GM23338 (cell line): ENCODE results near the gene ETNPPL. TPM values are rescaled to one million over a fixed set of nuclear protein-coding genes. Genes with fewer than 3 reads are reported as not detected.

Experiments
- ATAC-seq: fragments of 200-7000 bp; cut with Tn5 transposase; 3 replicates; pipeline ENCODE4 v1.9.1; 2020
- DNase-seq: peaks from one replicate; pipeline ENCODE4 v3.0.0-alpha.2; 2015; ENCODE audit warnings: low spot score
- H2AFZ ChIP-seq: fragments of 200-600 bp; sonication (generic); 2 replicates; pipeline ENCODE4 v1.8.0; 2016; ENCODE audit warnings: antibody characterized with exemption, mild to moderate bottlenecking, moderate library complexity
- H3F3A ChIP-seq: fragments of 200-600 bp; sonication (generic); replicated peaks from 2 replicates; pipeline ENCODE4 v1.8.0; 2017; ENCODE audit warnings: antibody characterized with exemption, mixed run types, low read depth
- H3K27ac ChIP-seq: fragments of 200-600 bp; sonication (generic); 2 replicates; pipeline ENCODE4 v1.6.1; 2016; ENCODE audit warnings: low read depth
- H3K27me3 ChIP-seq: fragments of 200-600 bp; sonication (generic); 2 replicates; pipeline ENCODE4 v1.8.0; 2016; ENCODE audit warnings: mild to moderate bottlenecking, mixed run types, moderate library complexity; ENCODE audit not compliant: insufficient read depth
- H3K36me3 ChIP-seq: fragments of 200-600 bp; sonication (generic); 2 replicates; pipeline ENCODE4 v1.8.0; 2016; ENCODE audit warnings: mild to moderate bottlenecking; ENCODE audit not compliant: insufficient read depth
- H3K4me1 ChIP-seq: fragments of 200-600 bp; sonication (generic); 2 replicates; pipeline ENCODE4 v1.8.0; 2016; ENCODE audit warnings: mild to moderate bottlenecking, moderate library complexity; ENCODE audit not compliant: insufficient read depth
- H3K4me2 ChIP-seq: fragments of 200-600 bp; sonication (generic); 2 replicates; pipeline ENCODE4 v1.7.1; 2017; ENCODE audit warnings: mixed run types
- H3K4me3 ChIP-seq: fragments of 200-600 bp; sonication (generic); 2 replicates; pipeline ENCODE4 v1.6.1; 2016; ENCODE audit warnings: mixed run types
- H3K79me2 ChIP-seq: fragments of 200-600 bp; sonication (generic); replicated peaks from 2 replicates; pipeline ENCODE4 v1.8.0; 2017; ENCODE audit warnings: mild to moderate bottlenecking; ENCODE audit not compliant: insufficient read depth
- H3K9me2 ChIP-seq: fragments of 200-600 bp; sonication (generic); 2 replicates; pipeline ENCODE4 v1.8.0; 2017; ENCODE audit not compliant: insufficient read depth
- H4K20me1 ChIP-seq: fragments of 200-600 bp; sonication (generic); replicated peaks from 2 replicates; pipeline ENCODE4 v1.8.0; 2017; ENCODE audit warnings: mild to moderate bottlenecking; ENCODE audit not compliant: insufficient read depth
- H3K27ac Mint-ChIP-seq: 2 replicates; pipeline ENCODE4 v1.8.0; 2020; ENCODE audit warnings: inconsistent platforms, mild to moderate bottlenecking, moderate library complexity, mixed read lengths
- H3K27me3 Mint-ChIP-seq: 3 replicates; pipeline ENCODE4 v1.8.0; 2022; ENCODE audit warnings: low read depth, mild to moderate bottlenecking, moderate library complexity, mixed read lengths, inconsistent platforms; ENCODE audit not compliant: insufficient read depth, poor library complexity
- H3K36me3 Mint-ChIP-seq: 3 replicates; pipeline ENCODE4 v1.8.0; 2021; ENCODE audit warnings: low read depth, mild to moderate bottlenecking, inconsistent platforms, moderate library complexity, mixed read lengths
- H3K4me1 Mint-ChIP-seq: 3 replicates; pipeline ENCODE4 v1.8.0; 2020; ENCODE audit warnings: mild to moderate bottlenecking, inconsistent platforms, mixed read lengths
- H3K4me3 Mint-ChIP-seq: 3 replicates; pipeline ENCODE4 v1.8.0; 2021; ENCODE audit warnings: moderate library complexity, mild to moderate bottlenecking, inconsistent platforms, mixed read lengths
- H3K9me3 Mint-ChIP-seq: 3 replicates; pipeline ENCODE4 v1.8.0; 2020; ENCODE audit warnings: moderate library complexity, mild to moderate bottlenecking, inconsistent platforms, mixed read lengths
- EZH2 ChIP-seq: fragments of 200-600 bp; sonication (generic); IDR thresholded peaks from one replicate; pipeline ENCODE4 v1.8.0; 2017; ENCODE audit warnings: antibody characterized with exemption, mild to moderate bottlenecking, low read depth; ENCODE audit not compliant: unreplicated experiment
- EZH2phosphoT487 ChIP-seq: fragments of 200-600 bp; sonication (generic); IDR thresholded peaks from one replicate; pipeline ENCODE4 v1.8.1; 2018; ENCODE audit warnings: antibody characterized with exemption; ENCODE audit not compliant: unreplicated experiment
- NANOG ChIP-seq: IDR thresholded peaks from 2 replicates; pipeline ENCODE4 v1.6.1; 2016; ENCODE audit warnings: antibody characterized with exemption, borderline replicate concordance
- POLR2AphosphoS5 ChIP-seq: IDR thresholded peaks from 2 replicates; pipeline ENCODE4 v1.6.1; 2016; ENCODE audit warnings: antibody characterized with exemption, low read depth
- ZNF331 ChIP-seq: fragments of 250-450 bp; sonication (Bioruptor Pico); IDR thresholded peaks from 2 replicates; pipeline ENCODE4 v1.5.0; 2020; ENCODE audit warnings: low read depth, mild to moderate bottlenecking, moderate library complexity
- polyA plus RNA-seq: library from polyadenylated mRNA; unstranded; fragments of >200 nt; fragmentation: Nextera tagmentation; extraction: Ambion mirVana; gene quantifications from 2 replicates; pipeline ENCODE4 v1.2.1, GENCODE V29; 2016
- total RNA-seq: library from RNA; depleted of rRNA; stranded (reverse); fragments of >200 nt; shearing (Covaris generic); gene quantifications from 2 replicates; pipeline ENCODE4 v1.2.3, GENCODE V29; 2014
- TF ChIP-seq, protein P1 (sequence below), 2 experiments: fragments of 200-600 bp in 1 of 2; sonication (generic) in 1 of 2; conservative IDR thresholded peaks; 2 replicates each; pipeline versions ENCODE4 v1.5.1 to v1.6.1; 2016 to 2017; ENCODE audit warnings: antibody characterized with exemption in 2 of 2, low read depth in 2 of 2, mild to moderate bottlenecking in 2 of 2, moderate library complexity in 1 of 2
- TF ChIP-seq, protein P2 (sequence below): fragments of 250-450 bp; sonication (Bioruptor Pico); IDR thresholded peaks from 2 replicates; pipeline ENCODE4 v1.5.0; 2020; ENCODE audit warnings: mild to moderate bottlenecking, moderate library complexity
- TF ChIP-seq, protein P3 (sequence below): IDR thresholded peaks from 2 replicates; pipeline ENCODE4 v1.6.1; 2016; ENCODE audit warnings: antibody characterized with exemption

The ETNPPL gene
- total and polyA plus RNA-seq, 2 experiments from 2014 or later, result 1.2 to 1.5 TPM

DNA sequence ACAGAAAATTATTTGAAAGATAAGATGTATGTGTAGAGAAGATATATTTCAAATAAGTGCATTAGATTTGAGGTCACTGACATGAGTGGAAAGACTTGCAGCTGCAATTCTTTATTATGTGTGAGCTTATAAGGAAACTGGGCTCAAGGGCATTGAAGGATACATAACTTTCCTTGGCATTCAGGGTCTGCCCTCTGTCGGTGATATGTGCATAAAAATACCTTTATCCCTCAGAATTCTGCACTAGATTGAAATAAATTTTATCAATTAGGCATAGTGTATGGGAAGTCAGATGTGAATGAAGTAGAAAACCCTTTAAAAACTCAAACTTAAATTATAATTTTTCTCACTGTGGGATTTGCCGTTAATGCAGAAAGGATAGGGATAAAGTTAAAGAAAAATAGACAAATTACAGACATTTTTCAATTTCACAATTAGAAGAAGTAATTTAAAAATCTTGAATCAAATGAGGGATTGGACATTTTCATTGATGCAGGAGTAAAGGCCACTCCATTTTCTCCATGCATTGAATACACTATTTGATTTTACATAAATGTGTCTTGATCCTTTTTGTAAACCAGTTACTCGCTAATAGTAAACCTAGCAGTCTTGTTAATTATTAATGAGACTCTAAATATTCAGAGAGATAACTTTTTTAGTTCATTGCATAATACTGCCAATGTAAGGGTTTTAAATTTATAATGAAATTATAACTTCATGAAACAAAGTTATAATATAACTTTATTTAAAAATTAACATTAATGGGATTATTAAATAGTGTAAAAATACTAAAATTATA lies 21.0 kb upstream of the ETNPPL start:
- Histone ChIP-seq H3K9me2 (no peaks in the 10 kb centered on the region), H3K79me2 (no peaks in the 10 kb centered on the region), H2AFZ (no peak overlapping the region), H4K20me1 (no peaks in the 10 kb centered on the region), H3K4me2 (no peak overlapping the region), H3K27me3 (no peaks in the 10 kb centered on the region), H3K4me1 (no peaks in the 10 kb centered on the region), H3K27ac (no peak overlapping the region), H3F3A (no peaks in the 10 kb centered on the region), H3K36me3 (no peaks in the 10 kb centered on the region), H3K4me3 (no peak overlapping the region)
- ATAC-seq, result no peak
- H3K4me1 Mint-ChIP-seq, result peaks cover 9% of the 10 kb centered on the region; the same call in 1 of the 3 replicates
- peaks cover 4% of the 10 kb centered on the region for H3K27me3 Mint-ChIP-seq
- no peaks in the 10 kb centered on the region for H3K36me3 Mint-ChIP-seq
- H3K9me3 Mint-ChIP-seq, result no peaks in the 10 kb centered on the region
- no peak for DNase-seq
- TF ChIP-seq, protein P1, sequence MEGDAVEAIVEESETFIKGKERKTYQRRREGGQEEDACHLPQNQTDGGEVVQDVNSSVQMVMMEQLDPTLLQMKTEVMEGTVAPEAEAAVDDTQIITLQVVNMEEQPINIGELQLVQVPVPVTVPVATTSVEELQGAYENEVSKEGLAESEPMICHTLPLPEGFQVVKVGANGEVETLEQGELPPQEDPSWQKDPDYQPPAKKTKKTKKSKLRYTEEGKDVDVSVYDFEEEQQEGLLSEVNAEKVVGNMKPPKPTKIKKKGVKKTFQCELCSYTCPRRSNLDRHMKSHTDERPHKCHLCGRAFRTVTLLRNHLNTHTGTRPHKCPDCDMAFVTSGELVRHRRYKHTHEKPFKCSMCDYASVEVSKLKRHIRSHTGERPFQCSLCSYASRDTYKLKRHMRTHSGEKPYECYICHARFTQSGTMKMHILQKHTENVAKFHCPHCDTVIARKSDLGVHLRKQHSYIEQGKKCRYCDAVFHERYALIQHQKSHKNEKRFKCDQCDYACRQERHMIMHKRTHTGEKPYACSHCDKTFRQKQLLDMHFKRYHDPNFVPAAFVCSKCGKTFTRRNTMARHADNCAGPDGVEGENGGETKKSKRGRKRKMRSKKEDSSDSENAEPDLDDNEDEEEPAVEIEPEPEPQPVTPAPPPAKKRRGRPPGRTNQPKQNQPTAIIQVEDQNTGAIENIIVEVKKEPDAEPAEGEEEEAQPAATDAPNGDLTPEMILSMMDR (conservative IDR thresholded peaks at IDR 0.05; ENCODE audit: low read depth in 2 of 2), result peak; percentile 19 to 32; a peak in 3 of 4 replicates
- no peak for TF ChIP-seq NANOG
- H3K4me3 Mint-ChIP-seq, result no peak overlapping the region
- no peak overlapping the region for H3K27ac Mint-ChIP-seq

DNA sequence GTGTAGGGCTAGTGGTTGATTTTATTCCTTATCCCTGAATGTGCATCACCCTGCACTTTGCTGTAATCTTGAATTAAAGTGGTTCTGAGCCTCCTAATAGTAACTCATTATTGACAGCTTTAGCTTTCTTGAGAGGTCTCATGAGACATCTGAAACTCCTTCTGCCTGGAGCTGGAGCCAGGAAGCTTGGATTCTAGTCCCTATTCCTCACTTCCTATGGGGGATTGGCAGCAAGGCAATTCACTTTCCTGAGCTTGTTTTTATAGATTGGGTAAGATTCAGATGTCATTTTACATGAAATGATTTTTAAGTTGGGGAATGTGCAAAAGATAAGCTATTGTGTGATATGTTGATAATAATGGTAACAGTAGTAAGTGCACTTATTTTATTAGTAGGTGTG lies 17.1 kb upstream of the ETNPPL start:
- no peaks in the 10 kb centered on the region; the same call in 2 of the 3 replicates for H3K4me1 Mint-ChIP-seq
- Histone ChIP-seq H3K9me2 (no peaks in the 10 kb centered on the region), H3F3A (no peaks in the 10 kb centered on the region), H3K4me1 (no peaks in the 10 kb centered on the region), H4K20me1 (no peaks in the 10 kb centered on the region), H3K79me2 (no peaks in the 10 kb centered on the region), H2AFZ (no peak overlapping the region), H3K27ac (no peak overlapping the region), H3K4me3 (no peak overlapping the region), H3K36me3 (no peaks in the 10 kb centered on the region), H3K4me2 (no peak overlapping the region), H3K27me3 (no peaks in the 10 kb centered on the region)
- H3K27ac Mint-ChIP-seq, result no peak overlapping the region
- ATAC-seq (no peak), DNase-seq (no peak)
- H3K9me3 Mint-ChIP-seq, result no peaks in the 10 kb centered on the region
- no peaks in the 10 kb centered on the region for H3K36me3 Mint-ChIP-seq
- H3K4me3 Mint-ChIP-seq, result no peak overlapping the region
- peaks cover 3% of the 10 kb centered on the region for H3K27me3 Mint-ChIP-seq
- TF ChIP-seq, protein P2, sequence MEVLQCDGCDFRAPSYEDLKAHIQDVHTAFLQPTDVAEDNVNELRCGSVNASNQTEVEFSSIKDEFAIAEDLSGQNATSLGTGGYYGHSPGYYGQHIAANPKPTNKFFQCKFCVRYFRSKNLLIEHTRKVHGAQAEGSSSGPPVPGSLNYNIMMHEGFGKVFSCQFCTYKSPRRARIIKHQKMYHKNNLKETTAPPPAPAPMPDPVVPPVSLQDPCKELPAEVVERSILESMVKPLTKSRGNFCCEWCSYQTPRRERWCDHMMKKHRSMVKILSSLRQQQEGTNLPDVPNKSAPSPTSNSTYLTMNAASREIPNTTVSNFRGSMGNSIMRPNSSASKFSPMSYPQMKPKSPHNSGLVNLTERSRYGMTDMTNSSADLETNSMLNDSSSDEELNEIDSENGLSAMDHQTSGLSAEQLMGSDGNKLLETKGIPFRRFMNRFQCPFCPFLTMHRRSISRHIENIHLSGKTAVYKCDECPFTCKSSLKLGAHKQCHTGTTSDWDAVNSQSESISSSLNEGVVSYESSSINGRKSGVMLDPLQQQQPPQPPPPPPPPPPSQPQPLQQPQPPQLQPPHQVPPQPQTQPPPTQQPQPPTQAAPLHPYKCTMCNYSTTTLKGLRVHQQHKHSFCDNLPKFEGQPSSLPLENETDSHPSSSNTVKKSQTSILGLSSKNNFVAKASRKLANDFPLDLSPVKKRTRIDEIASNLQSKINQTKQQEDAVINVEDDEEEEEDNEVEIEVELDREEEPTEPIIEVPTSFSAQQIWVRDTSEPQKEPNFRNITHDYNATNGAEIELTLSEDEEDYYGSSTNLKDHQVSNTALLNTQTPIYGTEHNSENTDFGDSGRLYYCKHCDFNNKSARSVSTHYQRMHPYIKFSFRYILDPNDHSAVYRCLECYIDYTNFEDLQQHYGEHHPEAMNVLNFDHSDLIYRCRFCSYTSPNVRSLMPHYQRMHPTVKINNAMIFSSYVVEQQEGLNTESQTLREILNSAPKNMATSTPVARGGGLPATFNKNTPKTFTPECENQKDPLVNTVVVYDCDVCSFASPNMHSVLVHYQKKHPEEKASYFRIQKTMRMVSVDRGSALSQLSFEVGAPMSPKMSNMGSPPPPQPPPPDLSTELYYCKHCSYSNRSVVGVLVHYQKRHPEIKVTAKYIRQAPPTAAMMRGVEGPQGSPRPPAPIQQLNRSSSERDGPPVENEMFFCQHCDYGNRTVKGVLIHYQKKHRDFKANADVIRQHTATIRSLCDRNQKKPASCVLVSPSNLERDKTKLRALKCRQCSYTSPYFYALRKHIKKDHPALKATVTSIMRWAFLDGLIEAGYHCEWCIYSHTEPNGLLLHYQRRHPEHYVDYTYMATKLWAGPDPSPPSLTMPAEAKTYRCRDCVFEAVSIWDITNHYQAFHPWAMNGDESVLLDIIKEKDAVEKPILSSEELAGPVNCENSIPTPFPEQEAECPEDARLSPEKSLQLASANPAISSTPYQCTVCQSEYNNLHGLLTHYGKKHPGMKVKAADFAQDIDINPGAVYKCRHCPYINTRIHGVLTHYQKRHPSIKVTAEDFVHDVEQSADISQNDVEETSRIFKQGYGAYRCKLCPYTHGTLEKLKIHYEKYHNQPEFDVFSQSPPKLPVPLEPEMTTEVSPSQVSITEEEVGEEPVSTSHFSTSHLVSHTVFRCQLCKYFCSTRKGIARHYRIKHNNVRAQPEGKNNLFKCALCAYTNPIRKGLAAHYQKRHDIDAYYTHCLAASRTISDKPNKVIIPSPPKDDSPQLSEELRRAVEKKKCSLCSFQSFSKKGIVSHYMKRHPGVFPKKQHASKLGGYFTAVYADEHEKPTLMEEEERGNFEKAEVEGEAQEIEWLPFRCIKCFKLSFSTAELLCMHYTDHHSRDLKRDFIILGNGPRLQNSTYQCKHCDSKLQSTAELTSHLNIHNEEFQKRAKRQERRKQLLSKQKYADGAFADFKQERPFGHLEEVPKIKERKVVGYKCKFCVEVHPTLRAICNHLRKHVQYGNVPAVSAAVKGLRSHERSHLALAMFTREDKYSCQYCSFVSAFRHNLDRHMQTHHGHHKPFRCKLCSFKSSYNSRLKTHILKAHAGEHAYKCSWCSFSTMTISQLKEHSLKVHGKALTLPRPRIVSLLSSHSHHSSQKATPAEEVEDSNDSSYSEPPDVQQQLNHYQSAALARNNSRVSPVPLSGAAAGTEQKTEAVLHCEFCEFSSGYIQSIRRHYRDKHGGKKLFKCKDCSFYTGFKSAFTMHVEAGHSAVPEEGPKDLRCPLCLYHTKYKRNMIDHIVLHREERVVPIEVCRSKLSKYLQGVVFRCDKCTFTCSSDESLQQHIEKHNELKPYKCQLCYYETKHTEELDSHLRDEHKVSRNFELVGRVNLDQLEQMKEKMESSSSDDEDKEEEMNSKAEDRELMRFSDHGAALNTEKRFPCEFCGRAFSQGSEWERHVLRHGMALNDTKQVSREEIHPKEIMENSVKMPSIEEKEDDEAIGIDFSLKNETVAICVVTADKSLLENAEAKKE (CRISPR knock-in tag), result no peak
- no peak for TF ChIP-seq POLR2AphosphoS5
- TF ChIP-seq, protein P3, sequence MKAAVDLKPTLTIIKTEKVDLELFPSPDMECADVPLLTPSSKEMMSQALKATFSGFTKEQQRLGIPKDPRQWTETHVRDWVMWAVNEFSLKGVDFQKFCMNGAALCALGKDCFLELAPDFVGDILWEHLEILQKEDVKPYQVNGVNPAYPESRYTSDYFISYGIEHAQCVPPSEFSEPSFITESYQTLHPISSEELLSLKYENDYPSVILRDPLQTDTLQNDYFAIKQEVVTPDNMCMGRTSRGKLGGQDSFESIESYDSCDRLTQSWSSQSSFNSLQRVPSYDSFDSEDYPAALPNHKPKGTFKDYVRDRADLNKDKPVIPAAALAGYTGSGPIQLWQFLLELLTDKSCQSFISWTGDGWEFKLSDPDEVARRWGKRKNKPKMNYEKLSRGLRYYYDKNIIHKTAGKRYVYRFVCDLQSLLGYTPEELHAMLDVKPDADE, result no peak
- TF ChIP-seq EZH2phosphoT487, result no peak
- TF ChIP-seq EZH2, result no peak
- TF ChIP-seq NANOG, result no peak
- TF ChIP-seq ZNF331, result no peak
